COLO829 (cell line): ENCODE measurements around the gene SLC26A1.
A peak's percentile ranks its signal among the peaks of the same experiment; 100 is the strongest.
"Not testable (repeated sequence)": the region's sequence is repeated elsewhere in the genome, so short reads cannot be mapped to it uniquely, and the experiment has no call there.

Source experiments
- DNase-seq: peaks from one replicate; pipeline ENCODE4 v3.0.0; 2012; ENCODE audit warnings: low spot score

The SLC26A1 gene

DNA sequence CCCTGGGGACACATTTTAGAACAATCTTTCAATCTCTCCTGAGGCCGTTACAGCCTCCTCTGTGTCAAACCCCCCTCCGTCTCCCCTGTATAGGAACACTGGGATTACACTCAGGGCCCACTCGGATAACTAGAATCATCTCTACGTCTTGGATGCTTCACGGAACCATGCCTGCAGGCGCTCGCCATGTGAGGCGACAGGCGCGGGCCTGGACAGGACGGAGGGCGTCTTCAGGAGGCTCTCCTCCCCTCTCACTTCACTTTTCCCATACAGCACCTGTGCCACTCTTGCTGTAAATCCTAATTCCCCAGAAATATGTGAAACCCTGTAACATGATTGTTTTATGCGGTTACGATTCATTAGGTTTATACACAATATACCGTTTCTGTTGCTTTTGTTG lies 10.4 kb downstream of the SLC26A1 start:
- no peak for DNase-seq

DNA sequence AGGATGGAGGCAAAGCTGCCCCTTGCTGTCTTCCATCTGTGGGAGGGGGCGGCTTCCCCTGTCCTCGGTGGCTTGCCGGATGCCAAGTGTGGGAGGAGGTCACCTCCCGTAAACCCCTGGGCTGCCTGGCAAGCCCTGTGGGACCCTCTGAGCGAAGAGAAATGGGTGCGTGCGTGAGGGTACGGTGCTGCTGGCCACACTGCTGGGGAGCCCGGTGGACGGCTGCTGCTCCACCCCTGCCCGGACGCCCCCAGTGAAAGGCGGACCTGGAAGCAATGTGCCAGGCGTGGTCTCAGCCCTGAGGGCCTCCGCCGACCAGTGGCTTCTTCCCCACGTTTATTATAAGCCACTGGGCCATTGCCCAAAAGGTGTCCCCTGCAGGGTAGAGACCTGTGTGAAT lies 10.9 kb downstream of the SLC26A1 start:
- DNase-seq = no peak

DNA sequence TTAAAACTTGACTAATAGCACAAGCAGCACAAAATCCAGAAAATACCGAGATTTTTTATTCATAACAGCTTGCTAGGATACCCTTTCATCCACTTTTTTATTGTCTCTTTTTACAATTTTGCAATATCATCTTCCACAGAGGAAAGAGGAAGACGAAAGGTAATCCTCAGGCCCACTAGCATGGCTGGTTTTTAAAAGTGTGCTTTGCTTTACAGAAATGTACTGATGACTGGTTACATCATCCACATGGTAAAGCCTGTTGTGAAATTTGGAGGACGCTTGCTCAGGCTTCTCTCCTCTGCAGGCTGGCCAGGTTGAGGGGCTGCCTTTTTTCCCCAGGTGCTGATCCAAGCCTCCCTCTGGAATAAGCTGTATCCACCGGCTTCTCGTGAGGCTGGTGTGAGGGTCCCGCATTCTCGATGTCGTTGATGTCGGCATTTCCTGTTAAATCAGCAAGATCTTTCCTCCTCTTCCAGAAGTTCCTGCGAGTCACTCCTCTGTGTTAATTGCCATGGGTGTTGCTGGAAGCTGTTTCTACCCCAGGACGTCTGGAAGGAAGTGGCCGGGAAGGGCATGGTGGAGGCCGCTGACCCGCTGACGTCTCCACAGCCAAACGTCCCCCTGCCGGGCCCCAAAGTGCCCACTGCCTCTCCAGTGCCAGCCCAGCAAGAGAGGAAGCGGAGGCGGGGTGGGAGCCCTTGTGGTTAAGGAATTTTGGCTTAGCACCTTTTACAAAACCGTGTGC lies 14.1 kb downstream of the SLC26A1 start:
- no peak for DNase-seq

DNA sequence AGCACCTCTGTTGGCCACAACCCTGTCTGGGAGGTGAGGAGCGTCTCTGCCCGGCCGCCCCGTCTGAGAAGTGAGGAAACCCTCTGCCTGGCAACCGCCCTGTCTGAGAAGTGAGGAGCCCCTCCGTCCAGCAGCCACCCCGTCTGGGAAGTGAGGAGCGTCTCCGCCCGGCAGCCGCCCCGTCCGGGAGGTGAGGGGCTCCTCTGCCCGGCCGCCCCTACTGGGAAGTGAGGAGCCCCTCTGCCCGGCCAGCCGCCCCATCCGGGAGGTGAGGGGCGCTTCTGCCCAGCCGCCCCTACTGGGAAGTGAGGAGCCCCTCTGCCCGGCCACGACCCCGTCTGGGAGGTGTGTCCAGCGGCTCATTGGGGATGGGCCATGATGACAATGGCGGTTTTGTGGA lies 17.2 kb downstream of the SLC26A1 start:
- not testable (repeated sequence) for DNase-seq

GRCh38 chr4:974668-975067 lies 18.5 kb downstream of the SLC26A1 start:
- no peak for DNase-seq

GRCh38 chr4:973431-974397 lies 19.5 kb downstream of the SLC26A1 start, which contains the start of gene DGKQ:
TSS of gene DGKQ (minus strand) at chr4:973569. CDS start at chr4:973482, 87 bp downstream.
- DNase-seq = peak; percentile 78

GRCh38 chr4:972651-973424 lies 20.4 kb downstream of the SLC26A1 start:
- DNase-seq = no peak

- DNase-seq = no peak
These were observed 21.3 kb downstream of the SLC26A1 start for GRCh38 chr4:971666-972500.

- no peak for DNase-seq
These were observed 22.2 kb downstream of the SLC26A1 start for GRCh38 chr4:970854-971520.

- DNase-seq = no peak
These were observed 23.0 kb downstream of the SLC26A1 start for GRCh38 chr4:970046-970745.

GRCh38 chr4:968621-969394 lies 24.4 kb downstream of the SLC26A1 start:
- DNase-seq = no peak

GRCh38 chr4:968221-968620 lies 25.0 kb downstream of the SLC26A1 start:
- DNase-seq = no peak

DNA sequence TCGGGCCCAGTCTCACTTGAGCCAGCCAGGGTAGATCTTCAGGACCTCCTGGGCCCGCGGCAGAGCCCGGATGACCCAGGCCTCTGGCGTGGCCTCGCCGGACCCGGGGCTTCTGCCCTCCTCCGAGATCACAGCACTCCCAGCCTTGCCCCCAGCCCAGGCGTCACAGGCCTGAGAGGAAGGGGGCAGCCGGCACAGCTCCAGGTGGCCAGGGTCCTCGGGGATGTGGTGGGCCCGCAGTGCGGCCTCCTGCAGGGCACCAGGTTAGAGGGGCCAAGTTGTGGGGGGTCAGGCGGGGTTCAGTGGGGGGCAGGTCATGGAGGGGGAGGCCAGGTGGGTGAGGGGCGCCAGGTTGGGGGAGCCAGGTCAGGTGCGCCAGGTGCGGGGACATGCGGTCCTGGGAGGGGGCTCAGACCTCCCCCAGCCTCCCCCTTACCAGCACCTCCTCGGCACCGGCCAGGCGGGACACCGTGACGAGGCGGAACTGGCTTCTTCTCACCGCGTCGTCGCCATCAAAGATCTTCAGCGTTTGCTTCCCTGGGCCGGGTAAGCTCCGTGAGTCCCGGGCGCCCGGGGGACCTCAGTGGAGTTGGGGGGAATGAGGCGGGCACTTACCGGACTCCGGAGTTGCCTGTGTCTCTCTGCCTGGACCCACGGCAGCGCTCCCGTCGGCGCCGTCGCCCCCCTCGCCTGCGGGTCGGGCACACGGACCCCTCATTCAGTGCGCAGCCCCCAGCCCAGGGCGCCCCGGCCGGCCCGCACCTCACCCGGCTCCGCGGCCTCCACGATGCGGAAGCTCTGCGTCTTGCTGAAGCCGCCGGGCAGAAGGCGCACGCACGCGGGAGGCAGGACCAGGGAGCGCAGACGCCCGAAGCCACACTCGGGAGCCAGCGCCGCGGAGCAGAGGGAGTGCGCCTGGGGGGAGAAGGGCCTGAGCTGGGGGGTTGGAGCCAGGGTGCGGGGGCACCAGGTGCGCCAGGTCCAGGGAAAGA lies 25.8 kb downstream of the SLC26A1 start:
- DNase-seq = no peak

DNA sequence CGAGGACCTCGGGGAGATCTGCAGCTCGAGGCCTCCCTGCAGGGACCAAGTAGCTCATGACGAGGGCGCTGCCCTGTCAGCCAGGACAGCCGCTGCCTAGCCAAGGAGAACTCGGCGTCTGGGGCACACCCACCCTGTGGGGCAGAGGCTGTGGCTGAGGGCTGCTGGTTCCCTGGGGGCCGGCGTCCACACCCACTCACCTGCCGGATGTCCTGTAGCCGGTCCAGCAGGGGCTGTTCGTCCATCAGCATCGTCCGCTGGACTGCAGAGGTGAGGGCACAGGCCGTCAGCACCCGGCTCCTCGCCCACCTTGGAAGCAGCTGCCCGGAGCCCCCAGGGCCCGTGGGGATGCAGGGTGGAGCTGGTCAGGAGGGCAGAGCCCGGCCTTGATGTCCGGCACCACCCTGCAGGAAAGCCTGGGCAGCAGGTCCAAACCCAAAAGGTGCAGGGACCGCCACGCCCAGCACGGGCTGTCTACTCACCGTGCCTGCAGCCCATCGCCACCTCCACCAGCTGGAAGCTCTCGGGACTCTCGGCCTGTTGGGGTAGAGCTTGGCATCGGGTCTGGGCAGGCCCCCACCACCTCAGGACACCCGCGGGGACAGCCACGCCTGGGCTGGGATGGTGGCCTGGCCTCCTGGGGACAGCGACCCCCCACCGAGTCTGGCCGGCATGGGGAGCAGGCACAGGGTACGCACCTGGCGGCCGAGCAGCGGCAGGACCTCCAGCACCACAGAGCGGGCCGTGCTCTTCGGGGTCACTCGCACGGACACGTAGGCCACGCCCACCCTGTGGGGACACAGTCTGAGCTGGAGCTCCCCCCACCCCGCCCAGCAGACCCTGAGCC lies 26.7 kb downstream of the SLC26A1 start:
- no peak for DNase-seq

GRCh38 chr4:965766-966134 lies 27.5 kb downstream of the SLC26A1 start:
- no peak for DNase-seq

GRCh38 chr4:965048-965765 lies 28.0 kb downstream of the SLC26A1 start:
- DNase-seq = no peak
